IPS-18c (cell line): ENCODE results near the gene CRNN.

ENCODE experiments used
- H3K4me3 ChIP-seq: 2 replicates; pipeline ENCODE4 v1.7.0; 2013; ENCODE audit warnings: low read depth, mild to moderate bottlenecking, low read length, moderate library complexity; ENCODE audit not compliant: insufficient read depth
- H3K9me3 ChIP-seq: one replicate; pipeline ENCODE4 v1.6.1; 2013; ENCODE audit warnings: mild to moderate bottlenecking, low read length, moderate library complexity; ENCODE audit not compliant: control insufficient read depth, insufficient read depth

The CRNN gene

DNA sequence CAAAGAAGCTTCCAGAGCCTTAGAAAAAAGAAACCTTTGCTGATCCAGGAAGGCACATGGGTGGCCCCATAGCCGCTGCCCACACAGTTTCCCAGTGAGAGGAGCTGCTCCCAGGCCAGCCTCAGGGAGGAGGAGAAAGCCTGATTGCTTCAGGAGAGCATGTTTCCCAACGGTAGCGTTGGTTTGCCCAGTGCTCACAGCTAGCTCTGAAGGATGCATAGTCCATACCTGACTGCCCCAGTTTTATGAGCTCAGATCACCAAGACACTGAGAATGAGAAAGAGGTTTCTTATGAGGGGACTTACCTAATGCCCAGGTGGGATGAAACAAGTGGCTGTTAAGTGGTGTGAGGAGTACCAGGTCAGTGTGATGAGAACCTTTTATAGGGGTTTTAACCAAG lies at the start of gene CRNN:
Gene CRNN (minus strand): TSS at position 355 of the 400 bp plus-strand sequence. CDS start 2,030 bp downstream, outside the sequence.
- H3K9me3 ChIP-seq = peaks cover 13% of the 10 kb centered on the region

DNA sequence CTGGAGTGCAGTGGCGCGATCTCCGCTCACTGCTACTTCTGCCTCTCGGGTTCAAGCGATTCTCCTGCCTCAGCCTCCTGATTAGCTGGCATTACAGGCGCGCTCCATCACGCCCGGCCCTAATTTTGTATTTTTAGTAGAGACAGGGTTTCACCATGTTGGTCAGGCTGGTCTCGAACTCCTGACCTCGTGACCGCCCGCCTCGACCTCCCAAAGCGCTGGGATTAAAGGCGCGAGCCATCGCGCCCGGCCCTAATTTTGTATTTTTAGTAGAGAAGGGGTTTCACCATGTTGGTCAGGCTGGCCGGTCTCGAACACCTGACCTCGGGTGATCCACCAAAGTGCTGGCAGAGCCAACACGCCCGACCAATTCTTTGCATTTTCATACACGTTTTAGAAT lies 48.6 kb upstream of the CRNN start:
- Histone ChIP-seq H3K4me3 (no peak overlapping the region), H3K9me3 (peaks cover under 1% of the 10 kb centered on the region)

More for the DNA sequence above, at the start of gene CRNN:
- no peak within 1 kb of the TSS for H3K4me3 ChIP-seq

- peaks cover 2% of the 10 kb centered on the region for H3K9me3 ChIP-seq
- H3K4me3 ChIP-seq = no peak overlapping the region
Measured at GRCh38 chr1:152461544-152461943, 47.5 kb upstream of the CRNN start.

- Histone ChIP-seq H3K4me3 (no peak overlapping the region), H3K9me3 (peaks cover 2% of the 10 kb centered on the region)
Measured at GRCh38 chr1:152460529-152460899, 46.5 kb upstream of the CRNN start.

DNA sequence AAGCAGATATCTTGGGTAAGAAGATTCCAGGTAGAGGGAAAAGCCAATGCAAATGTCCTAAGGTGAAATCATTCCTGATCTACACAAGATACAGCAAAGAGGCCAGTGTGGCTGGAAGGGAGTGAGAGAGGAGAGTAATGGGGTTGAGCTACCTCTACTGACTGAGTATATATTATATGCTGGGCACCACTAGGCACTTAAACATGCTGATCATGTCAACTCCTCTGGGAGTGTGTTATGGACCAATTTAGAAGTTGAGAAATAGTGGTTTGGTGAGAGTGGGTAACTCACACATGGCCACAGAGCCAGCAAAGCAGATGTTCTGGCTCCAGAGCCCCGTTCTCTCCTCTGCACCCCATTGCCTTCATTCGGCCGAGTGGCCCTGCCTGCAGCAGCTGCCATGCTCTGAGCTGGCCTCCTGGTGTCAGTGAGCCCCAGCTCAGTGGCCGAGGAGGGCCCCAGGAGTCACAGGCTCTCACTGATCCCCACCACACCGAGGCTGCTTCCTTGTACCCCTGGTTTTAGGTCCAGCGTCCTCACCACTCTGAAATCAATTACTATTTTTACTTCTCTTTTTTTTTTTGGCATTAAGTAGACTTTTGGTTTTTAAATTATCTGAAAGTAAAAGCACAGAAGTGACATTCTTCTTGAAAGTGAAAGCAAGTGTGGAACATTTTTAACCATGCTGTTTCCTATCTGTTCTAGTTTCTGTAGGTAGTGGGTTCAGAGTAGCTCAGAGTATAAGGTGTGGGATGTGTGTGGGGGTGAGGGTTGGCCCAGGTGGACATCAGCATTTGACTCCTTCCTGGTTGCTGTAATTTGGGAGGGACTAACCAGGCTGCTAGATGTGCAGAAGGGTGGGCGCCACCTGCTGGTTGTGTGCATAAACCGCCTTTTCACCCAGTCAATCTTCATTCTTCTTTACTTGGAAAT lies 45.8 kb upstream of the CRNN start:
- H3K9me3 ChIP-seq = peaks cover 2% of the 10 kb centered on the region
- no peak overlapping the region for H3K4me3 ChIP-seq

DNA sequence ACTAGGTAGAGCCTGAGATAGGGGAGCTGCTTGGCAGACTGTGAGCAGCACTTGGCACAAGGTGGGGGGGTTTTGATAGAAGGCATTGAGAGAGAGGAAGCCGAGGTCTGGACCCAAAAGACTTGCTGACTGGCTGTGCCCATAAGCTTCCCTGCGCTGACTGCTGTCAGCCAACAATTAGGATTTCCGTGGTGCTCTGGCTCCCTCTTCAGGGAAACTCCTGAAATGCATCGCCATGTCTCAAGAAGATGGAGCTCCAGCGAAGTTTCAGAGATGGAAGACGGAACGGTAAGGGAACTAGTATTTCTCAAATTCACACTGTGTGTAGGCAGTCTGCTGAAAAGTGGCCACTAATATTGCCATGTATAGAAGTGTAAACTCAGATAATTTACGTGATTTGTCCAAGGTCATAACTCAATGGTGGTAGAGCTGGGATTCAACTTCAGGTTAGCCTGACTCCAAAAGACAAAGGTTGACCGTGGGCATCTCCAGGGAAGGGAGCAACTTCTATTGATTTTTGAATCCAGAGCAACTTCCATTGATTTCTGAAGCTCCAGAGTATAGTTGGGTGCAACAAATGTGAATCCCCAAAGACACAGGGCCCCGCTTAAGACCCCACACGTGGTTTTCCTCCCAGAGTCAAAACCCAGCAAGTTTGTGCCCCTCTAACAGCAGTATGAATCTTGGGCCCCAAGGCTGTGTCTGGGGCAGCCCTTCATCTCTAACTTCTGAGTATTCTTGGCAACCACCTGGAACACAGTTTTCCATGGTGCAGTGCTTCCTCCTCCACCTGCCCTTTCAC lies 44.5 kb upstream of the CRNN start:
- Histone ChIP-seq H3K9me3 (peaks cover 2% of the 10 kb centered on the region), H3K4me3 (no peak overlapping the region)

DNA sequence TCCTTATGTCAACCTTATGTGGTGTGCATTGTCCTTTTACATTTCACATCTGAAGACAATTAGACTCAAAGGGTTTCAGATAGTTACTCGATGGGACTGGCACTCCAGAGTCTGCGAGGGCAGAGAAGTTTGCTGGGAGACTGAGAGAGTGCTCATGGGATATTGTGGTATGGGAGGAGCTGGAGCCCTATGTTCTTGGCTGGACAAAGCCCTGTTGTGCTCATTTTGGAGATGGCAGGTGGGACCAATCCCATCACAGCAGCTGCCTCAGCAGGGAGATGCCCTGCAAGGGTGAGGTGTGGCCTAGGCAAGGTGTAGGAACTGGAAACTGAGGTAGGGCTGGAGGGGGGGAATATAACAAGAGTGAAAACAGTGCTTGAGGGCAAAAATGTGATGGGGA lies 43.5 kb upstream of the CRNN start:
- H3K9me3 ChIP-seq = peaks cover 2% of the 10 kb centered on the region
- no peak overlapping the region for H3K4me3 ChIP-seq

GRCh38 chr1:152457071-152457470 lies 43.0 kb upstream of the CRNN start:
- no peak overlapping the region for H3K4me3 ChIP-seq
- peaks cover 2% of the 10 kb centered on the region for H3K9me3 ChIP-seq

DNA sequence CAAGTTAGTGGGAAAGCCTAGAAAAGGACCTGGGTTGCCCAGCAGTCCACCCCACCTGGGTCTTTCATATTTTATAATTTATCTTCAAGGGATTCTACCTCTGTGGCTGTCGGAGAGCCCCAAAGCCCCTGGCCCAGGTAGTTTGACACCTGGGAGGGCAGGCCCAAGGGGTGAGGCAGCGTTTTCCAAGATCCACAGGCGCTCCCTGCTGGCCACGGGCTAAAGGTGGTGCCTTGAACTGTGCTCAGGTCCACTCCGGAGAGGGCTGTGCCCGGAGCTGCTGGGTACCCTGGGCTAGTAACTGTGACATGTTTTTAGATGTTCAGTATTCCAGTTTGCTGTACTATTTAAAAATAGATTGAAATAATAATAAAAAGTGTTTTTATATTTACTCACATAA lies 37.2 kb upstream of the CRNN start:
- no peak overlapping the region for H3K4me3 ChIP-seq
- peaks cover 2% of the 10 kb centered on the region for H3K9me3 ChIP-seq

DNA sequence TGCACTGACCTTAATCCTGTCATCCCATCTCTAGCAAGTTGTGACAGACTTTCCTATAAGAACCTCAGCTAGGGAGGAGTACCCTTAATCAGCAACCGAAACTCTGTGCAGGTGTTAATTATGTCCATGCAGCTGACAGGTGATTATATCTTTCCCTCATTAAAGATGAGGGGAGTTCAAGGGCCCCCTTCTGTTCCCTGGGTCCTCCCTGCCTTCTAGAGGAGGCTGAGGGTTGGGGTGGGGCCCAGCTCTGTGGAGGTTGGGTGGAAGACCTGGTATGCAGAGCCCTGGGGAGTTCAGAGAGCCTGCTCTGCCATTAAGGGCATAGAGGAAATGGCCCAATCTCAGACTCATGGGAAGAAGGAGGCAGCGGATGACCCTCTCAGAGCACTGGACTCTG lies 35.6 kb upstream of the CRNN start:
- H3K4me3 ChIP-seq = no peak overlapping the region
- H3K9me3 ChIP-seq = peaks cover 2% of the 10 kb centered on the region

DNA sequence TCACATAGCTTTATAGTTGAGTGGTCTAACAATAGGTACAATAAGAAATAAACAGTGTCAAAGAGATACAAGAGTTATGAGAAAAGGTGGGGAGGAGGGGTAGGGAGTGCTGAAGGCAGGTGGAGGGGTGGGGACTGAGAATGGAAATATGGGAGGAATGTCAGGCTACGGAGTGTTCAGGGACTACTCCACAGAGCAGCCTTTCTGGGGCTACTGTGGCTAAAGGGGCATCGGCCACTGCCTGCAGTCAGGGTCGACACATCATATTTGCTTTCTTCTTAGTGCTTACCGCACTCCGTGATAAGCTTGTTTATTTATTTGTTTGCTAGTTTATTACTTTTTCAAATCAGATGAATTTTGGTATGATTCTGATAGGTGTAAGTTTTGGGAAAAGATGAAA lies 34.4 kb upstream of the CRNN start:
- no peak overlapping the region for H3K4me3 ChIP-seq
- peaks cover 5% of the 10 kb centered on the region for H3K9me3 ChIP-seq

DNA sequence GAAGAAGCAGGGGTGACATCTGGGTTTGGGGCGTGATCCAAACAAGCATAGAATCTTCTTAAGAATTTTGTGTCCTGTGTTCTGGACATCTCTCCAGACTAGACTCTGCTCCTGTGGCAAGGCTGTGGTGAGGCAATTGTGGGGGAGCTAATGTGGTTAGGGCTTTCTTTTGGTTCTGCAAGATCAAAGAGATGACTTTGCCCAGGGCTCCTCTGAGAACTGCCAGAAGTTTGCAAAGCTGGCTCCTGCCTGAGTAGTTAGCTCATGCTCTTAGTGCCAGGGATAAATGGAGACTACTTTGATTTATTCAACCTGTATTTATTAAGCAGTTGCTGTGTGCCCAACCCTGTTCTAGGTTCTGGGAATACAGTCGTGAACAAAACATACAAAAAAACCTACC lies 34.0 kb upstream of the CRNN start:
- Histone ChIP-seq H3K9me3 (peaks cover 5% of the 10 kb centered on the region), H3K4me3 (no peak overlapping the region)

GRCh38 chr1:152447484-152447883 lies 33.4 kb upstream of the CRNN start:
- peaks cover 5% of the 10 kb centered on the region for H3K9me3 ChIP-seq
- H3K4me3 ChIP-seq = no peak overlapping the region

DNA sequence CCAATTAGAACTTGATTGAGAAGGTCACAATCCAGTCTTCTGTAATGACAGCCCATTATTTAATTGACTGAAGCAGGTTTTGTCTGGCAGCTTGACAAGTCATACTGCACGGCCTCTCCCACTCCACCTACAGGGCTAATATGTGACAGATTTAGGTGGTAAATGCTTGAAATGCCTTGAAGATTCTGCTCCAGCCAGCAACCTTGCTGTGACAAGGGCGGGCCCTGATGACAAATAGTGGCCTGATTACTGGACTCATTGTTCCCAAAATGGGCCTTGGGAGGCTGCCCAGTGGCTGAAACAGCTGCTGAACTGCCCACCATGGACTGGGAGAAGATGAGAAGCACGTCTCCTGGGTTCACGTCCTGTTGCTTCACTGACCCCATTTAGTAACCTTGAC lies 30.0 kb upstream of the CRNN start:
- peaks cover 5% of the 10 kb centered on the region for H3K9me3 ChIP-seq
- no peak overlapping the region for H3K4me3 ChIP-seq

DNA sequence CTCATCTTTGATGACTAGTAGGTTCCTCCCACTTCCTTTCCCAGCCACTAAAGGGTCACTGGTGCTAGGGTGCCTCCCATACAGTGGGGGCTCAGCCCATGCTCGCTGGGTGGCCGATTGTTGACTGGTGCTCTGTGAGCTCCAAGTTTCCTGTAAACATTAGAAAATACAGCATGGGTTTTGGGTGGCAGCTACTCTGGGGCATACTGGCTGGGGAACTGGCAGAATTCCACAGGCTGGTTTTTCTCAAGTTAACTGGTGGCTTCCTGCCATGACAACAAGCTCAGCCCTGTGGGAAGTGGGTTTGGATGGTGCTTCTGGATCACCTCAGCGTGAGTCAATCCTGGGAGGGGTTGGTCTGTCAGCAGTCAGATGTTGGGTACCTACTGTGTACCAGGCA lies 28.7 kb upstream of the CRNN start:
- Histone ChIP-seq H3K4me3 (no peak overlapping the region), H3K9me3 (peaks cover 6% of the 10 kb centered on the region)

GRCh38 chr1:152442301-152442700 lies 28.2 kb upstream of the CRNN start:
- H3K4me3 ChIP-seq = no peak overlapping the region
- peaks cover 6% of the 10 kb centered on the region for H3K9me3 ChIP-seq

DNA sequence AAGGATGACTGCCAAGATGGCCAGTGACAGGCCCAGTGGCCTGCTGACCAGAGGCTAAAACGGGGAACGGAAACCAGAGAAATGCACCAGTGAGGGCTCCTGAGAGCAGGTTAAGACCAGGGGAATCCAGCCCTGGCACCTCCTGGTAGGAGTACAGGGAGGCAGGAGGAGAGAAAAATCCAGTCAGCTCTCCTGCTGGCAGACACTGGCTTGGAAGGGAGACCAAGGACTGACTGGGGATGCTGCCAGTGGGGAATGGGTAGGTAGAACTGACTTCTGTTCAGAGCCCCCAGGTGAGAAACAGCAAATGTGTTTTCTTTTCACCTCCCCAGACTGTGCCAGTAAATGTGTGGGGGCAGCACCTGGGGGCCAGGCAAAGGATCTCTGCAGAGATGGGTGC lies 27.7 kb upstream of the CRNN start:
- Histone ChIP-seq H3K4me3 (no peak overlapping the region), H3K9me3 (peaks cover 6% of the 10 kb centered on the region)
